Right atrium auricular region (tissue), 2 donors: ENCODE results near the gene FMN2. TPM values are rescaled to one million over a fixed set of nuclear protein-coding genes. Genes with fewer than 3 reads are reported as not detected.

Experiments
- DNase-seq: peaks from one replicate; pipeline ENCODE4 v3.0.0-alpha.2; 2019; ENCODE audit warnings: low spot score
- H3K27ac ChIP-seq, 2 donors: fragments of 200-600 bp; sonication (generic); 1 replicate in 1 of 2; 2 replicates in 1 of 2; pipeline ENCODE4 v1.5.1; 2016 to 2019
- H3K27me3 ChIP-seq, 2 donors: fragments of 200-600 bp; sonication (generic); one replicate each; pipeline versions ENCODE4 v1.5.1 to v1.6.0; 2017 to 2019
- H3K36me3 ChIP-seq: fragments of 200-600 bp; sonication (generic); one replicate; pipeline ENCODE4 v1.5.1; 2016
- H3K4me1 ChIP-seq, 2 donors: fragments of 200-600 bp; sonication (generic); one replicate each; pipeline versions ENCODE4 v1.5.1 to v1.6.0; 2017 to 2019
- H3K4me3 ChIP-seq, 2 donors: fragments of 200-600 bp; sonication (generic); 1 replicate in 1 of 2; 2 replicates in 1 of 2; pipeline ENCODE4 v1.5.1; 2017 to 2019; ENCODE audit warnings: mild to moderate bottlenecking in 1 of 2, moderate library complexity in 1 of 2
- H3K9me3 ChIP-seq, 2 donors: fragments of 200-600 bp; sonication (generic); one replicate each; pipeline ENCODE4 v1.5.1; 2019
- CTCF ChIP-seq, 2 donors: fragments of 200-600 bp; sonication (generic); IDR thresholded peaks; one replicate each; pipeline ENCODE4 v1.5.1; 2019; ENCODE audit warnings: antibody characterized with exemption in 2 of 2
- total RNA-seq, 2 donors: library from RNA; depleted of rRNA; stranded (reverse); fragments of >200 nt; gene quantifications; one replicate each; pipeline ENCODE4 v1.1.0, GENCODE V29; 2016

FMN2 gene
- total RNA-seq = under 1 TPM in 1 of 2 donors, not detected in 1; 0.15 TPM

- DNase-seq = no peak
- no peak for TF ChIP-seq CTCF (IDR thresholded peaks at IDR 0.05)
- Histone ChIP-seq H3K27me3 (peaks cover 4 to 28% of the 10 kb centered on the region in 2 donors), H3K27ac (no peak within 1 kb of the TSS), H3K36me3 (no peaks in the 10 kb centered on the region), H3K4me1 (peaks cover 0 to 24% of the 10 kb centered on the region in 2 donors), H3K9me3 (no peaks in the 10 kb centered on the region), H3K4me3 (peak within 1 kb of the TSS; percentile 11 to 45)
Observed at GRCh38 chr1:240091614-240092300, at the start of gene FMN2. Gene FMN2 (plus strand): TSS chr1:240091883. CDS start chr1:240092110, 227 bp downstream.

GRCh38 chr1:240044620-240045019 lies 47.1 kb upstream of the FMN2 start:
- no peak for DNase-seq
- H3K27ac ChIP-seq = no peak overlapping the region
- no peaks in the 10 kb centered on the region for H3K27me3 ChIP-seq
- no peaks in the 10 kb centered on the region for H3K36me3 ChIP-seq
- no peak overlapping the region for H3K4me3 ChIP-seq
- no peak for TF ChIP-seq CTCF (IDR thresholded peaks at IDR 0.05)
- H3K4me1 ChIP-seq = no peaks in the 10 kb centered on the region
- H3K9me3 ChIP-seq = no peaks in the 10 kb centered on the region

GRCh38 chr1:240046000-240046399 lies 45.7 kb upstream of the FMN2 start:
- H3K27me3 ChIP-seq = no peaks in the 10 kb centered on the region
- no peak overlapping the region for H3K4me3 ChIP-seq
- no peak for TF ChIP-seq CTCF (IDR thresholded peaks at IDR 0.05)
- H3K36me3 ChIP-seq = no peaks in the 10 kb centered on the region
- H3K9me3 ChIP-seq = no peaks in the 10 kb centered on the region
- H3K4me1 ChIP-seq = no peaks in the 10 kb centered on the region
- H3K27ac ChIP-seq = no peak overlapping the region
- DNase-seq = no peak

- no peak overlapping the region for H3K4me3 ChIP-seq
- H3K36me3 ChIP-seq = no peaks in the 10 kb centered on the region
- DNase-seq = no peak
- H3K9me3 ChIP-seq = no peaks in the 10 kb centered on the region
- H3K27ac ChIP-seq = no peak overlapping the region
- no peaks in the 10 kb centered on the region for H3K27me3 ChIP-seq
- no peaks in the 10 kb centered on the region for H3K4me1 ChIP-seq
- TF ChIP-seq CTCF (IDR thresholded peaks at IDR 0.05) = no peak
Observed at GRCh38 chr1:240054109-240054701, 37.5 kb upstream of the FMN2 start.

- no peak overlapping the region for H3K27ac ChIP-seq
- H3K27me3 ChIP-seq = no peaks in the 10 kb centered on the region
- DNase-seq = no peak
- no peaks in the 10 kb centered on the region for H3K36me3 ChIP-seq
- no peak overlapping the region for H3K4me3 ChIP-seq
- no peaks in the 10 kb centered on the region for H3K9me3 ChIP-seq
- H3K4me1 ChIP-seq = no peaks in the 10 kb centered on the region
- TF ChIP-seq CTCF (IDR thresholded peaks at IDR 0.05) = no peak
Observed at GRCh38 chr1:240055936-240056335, 35.7 kb upstream of the FMN2 start.
